ENCODE results near the gene TAF5L.
"Not testable (repeated sequence)": the region's sequence is repeated elsewhere in the genome, so short reads cannot be mapped to it uniquely, and the experiment has no call there.

The TAF5L gene

DNA sequence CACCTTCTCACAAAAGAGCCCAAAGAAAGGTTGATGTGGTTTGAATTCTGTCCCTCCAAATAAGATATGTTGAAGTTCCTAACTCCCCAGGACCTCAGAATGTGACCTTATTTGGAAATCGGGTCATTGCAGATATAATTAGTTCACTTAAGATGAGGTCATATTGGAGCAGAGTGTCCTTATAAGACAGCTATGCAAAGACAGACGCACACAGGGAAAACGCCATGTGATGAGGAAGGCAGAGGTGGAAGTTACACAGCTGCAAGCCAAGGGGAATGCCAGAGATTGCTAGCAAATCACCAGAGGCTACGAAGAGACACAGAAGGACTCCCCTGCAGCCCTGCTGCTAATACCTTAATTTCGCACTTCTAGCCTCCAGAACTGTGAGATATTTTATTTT is 62.2 kb downstream of the TAF5L start:
- DNase-seq, result no peak

DNA sequence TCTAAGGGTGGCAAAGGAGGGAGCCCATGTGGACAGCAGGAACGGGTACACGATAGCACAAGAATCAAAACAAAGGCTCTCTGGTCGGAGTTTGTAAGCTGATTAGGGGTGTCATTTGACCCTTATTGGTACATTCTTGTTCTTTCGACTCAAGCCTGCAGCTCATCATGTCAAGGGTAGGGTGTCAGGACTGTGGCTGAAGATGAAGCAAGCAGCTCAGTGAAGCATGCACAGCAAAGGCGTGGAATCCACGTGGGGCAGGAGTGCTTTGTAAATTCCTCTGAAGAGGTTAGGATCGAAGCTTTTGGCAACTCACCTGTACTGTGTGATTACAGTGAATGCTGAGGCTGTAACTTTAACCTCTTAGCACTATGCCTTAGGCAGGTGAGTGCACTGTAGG is 62.7 kb downstream of the TAF5L start:
- no peak for DNase-seq

DNA sequence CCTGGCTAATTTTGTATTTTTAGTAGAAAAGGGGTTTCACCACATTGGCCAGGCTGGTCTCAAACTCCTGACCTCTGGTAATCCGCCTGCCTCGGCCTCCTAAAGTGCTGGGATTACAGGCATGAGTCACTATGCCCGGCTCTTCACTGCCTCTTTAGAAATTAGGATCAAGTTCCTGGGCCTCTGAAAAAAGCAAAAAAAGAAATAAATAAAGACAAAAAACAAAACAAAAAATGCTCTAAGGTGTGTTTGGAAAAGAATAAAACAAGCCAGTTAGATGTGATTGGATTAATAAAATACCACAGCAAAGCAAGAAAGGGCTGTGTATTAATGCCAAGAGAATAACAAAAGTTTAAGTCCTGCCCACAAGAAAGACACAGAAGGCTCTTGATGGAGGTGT is 63.2 kb downstream of the TAF5L start:
- DNase-seq, result no peak

DNA sequence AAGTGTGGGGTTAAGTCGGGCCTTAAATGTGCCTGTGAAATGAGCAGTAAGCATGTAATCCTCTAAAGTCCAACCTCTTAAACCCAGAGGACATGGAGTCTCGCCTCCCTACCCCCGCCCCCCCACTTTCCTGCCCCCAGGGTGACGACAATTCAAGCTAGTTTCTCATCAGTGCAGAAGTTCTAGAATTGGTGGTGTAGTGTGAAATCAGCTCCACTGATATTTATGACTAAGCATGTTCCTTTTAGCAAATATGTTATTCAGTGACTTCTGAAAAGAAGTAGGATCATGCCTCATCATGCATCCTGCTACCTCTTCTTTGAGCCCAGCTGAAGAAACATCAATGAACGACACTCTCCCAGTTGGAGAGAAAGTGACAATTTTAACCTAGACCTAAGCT is 64.8 kb downstream of the TAF5L start:
- DNase-seq, result no peak

DNA sequence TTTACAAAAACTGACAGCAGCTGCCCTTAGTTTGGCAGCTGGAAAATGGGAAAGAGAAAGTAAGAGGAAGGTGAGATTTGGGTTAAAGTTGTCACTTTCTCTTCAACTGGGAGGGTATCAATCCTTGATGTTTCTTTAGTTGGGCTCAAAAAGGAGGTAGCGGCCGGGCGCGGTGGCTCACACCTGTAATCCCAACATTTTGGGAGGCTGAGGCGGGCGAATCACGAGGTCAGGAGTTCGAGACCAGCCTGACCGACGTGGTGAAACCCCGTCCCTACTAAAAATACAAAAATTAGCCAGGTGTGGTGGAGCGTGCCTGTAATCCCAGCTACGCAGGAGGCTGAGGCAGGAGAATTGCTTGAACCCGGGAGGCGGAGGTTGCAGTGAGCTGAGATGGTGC is 65.8 kb downstream of the TAF5L start:
- not testable (repeated sequence) for DNase-seq

DNA sequence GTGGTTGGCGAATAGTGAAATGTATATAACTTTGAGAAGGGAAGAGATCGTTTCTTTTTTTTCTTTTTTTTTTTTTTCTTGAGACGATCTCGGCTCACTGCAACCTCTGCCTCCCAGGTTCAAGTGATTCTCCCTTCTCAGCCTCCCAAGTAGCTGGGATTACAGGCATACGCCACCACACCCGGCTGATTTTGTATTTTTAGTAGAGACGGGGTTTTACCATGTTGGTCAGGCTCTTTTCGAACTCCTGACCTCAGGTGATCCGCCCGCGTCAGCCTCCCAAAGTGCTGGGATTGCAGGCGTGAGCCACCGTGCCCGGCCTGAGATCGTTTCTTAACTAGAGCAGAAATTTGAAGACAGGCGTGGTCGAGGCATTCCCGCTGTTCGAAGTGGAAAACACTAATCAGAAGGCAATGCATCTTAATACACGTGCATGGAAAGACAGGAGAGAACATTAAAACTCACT is 66.6 kb downstream of the TAF5L start:
- not testable (repeated sequence) for DNase-seq

- peak; percentile 95 for DNase-seq
These were observed 67.2 kb downstream of the TAF5L start, which contains the start of gene ABCB10 for GRCh38 chr1:229558460-229559335. ABCB10 (minus strand) TSS chr1:229558707; CDS start chr1:229558652, 55 bp downstream.

- peak; percentile 45 for DNase-seq
These were observed 68.0 kb downstream of the TAF5L start for GRCh38 chr1:229557913-229558414.

DNA sequence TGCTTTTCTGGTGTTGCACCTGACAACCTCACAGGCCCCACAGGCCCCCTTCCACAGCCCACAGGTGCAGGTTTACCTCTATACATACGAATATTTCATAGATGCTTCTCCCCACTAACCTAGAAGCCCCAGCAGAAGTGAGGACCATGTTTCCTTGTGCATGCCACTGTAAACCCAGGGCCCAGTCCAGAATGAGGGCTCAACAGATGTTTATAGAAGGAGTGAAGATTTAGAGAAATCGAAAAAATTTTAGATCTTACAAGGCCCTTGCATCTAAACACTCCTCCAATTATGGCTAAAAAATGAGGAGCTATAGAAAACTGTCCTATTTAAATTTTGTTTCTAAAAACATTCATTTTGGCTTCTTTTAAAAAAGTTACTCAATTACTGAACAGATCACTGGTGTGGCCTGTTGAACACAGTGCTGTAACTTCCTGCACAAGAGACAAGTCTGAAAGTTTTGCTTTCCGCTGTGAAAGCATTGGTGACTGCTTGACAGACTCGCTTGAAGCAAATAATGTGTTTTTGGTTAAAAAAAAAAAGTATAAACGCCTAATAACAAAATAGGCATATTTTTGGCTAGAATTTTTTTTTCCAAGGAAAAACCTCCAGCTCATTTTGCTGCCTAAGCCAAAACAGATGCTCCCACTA is 68.6 kb downstream of the TAF5L start:
- DNase-seq, result peak; percentile 54

- no peak for DNase-seq
These were observed 70.9 kb downstream of the TAF5L start for GRCh38 chr1:229554886-229555621.

- no peak for DNase-seq
These were observed 72.2 kb downstream of the TAF5L start for GRCh38 chr1:229553621-229554130.

DNA sequence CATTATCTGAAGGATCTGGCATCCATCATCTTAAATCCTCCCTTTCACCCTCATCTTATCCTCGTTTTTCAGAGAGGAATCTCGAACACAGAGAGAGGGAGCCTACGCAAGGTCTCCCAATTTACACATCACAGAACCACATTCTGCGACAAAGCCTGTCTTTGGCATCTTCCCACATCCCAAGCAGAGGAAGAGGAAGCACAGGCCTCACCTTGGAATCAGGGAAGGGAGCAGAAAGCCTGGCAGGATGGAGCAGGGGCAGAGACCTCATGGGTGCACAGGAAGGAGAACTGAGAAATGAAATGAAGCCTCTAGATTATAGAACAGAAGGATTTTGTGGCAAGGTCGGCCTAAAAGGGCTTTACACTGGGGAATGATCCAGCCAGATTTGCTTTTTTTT is 73.2 kb downstream of the TAF5L start:
- DNase-seq, result no peak

DNA sequence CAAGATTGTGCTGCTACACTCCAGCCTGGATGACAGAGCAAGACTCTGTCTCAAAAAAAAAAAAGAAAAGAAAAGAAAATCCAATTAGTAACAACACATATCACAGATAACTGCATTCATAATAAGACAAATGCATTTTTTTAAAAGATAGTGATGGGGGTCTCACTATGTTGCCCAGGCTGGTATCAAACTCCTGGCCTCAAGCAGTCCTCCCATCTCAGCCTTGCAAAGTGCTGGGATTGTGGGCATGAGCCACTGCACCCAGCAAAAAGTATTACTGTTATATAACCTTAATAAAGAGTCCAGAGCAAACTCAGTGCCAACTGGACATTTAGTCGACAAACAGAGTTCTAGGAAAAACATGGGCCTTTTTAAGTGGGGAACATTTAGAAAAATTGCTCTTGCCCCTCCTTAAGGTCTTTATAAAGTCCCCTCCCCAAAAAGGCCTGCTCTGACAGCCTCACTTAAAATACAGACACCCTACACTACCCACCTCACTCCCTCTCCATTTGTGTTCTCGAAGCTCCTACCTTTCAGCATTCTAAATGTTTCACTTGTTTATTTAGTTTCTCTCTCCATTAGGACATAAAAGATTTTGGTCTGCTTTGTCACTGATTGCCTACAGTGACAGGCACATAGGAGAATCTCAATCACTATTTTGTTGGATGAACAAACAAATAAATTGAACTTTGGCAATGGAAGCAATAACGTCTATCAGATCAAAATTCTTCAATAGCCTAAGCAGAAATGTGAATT is 74.9 kb downstream of the TAF5L start:
- no peak for DNase-seq

- no peak for DNase-seq
These were observed 78.4 kb downstream of the TAF5L start for GRCh38 chr1:229547542-229547941.

DNA sequence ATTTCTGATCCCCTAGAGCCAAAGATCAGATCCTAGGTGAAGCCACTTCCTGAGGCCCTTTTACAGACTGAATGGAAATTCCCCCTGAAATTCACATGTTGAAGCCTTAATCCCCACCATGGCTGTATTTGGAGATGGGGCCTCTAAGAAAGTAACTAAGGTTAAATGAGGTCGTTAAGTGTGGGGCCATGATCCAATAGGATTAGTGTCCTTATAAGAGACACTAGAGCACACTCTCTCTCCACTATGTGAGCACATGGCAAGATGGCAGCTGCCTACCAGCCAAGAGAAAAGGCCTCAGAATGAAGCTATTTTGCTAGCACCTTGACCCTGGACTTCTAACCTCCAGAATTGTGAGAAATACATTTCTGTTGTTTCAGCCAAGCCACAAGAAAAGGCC is 81.3 kb downstream of the TAF5L start:
- DNase-seq, result no peak
